HL-60 (cell line): Measurements from ENCODE around the gene SMYD5.

ENCODE experiments used
- POLR2AphosphoS5 ChIP-seq: IDR thresholded peaks from 2 replicates; pipeline ENCODE4 v1.6.1; 2012; ENCODE audit warnings: low read depth
- TF ChIP-seq, protein P1 (sequence below): IDR thresholded peaks from one replicate; pipeline ENCODE4 v1.5.1; 2011; ENCODE audit warnings: low read length, control low read depth, inconsistent platforms; ENCODE audit not compliant: insufficient read depth
- TF ChIP-seq, protein P2 (sequence below): IDR thresholded peaks from 2 replicates; pipeline ENCODE4 v1.6.1; 2012; ENCODE audit warnings: low read depth; ENCODE audit not compliant: insufficient replicate concordance

GRCh38 chr2:73233154-73233931, 19.3 kb downstream of the SMYD5 start, which contains the start of gene PRADC1:
- TF ChIP-seq, protein P1, sequence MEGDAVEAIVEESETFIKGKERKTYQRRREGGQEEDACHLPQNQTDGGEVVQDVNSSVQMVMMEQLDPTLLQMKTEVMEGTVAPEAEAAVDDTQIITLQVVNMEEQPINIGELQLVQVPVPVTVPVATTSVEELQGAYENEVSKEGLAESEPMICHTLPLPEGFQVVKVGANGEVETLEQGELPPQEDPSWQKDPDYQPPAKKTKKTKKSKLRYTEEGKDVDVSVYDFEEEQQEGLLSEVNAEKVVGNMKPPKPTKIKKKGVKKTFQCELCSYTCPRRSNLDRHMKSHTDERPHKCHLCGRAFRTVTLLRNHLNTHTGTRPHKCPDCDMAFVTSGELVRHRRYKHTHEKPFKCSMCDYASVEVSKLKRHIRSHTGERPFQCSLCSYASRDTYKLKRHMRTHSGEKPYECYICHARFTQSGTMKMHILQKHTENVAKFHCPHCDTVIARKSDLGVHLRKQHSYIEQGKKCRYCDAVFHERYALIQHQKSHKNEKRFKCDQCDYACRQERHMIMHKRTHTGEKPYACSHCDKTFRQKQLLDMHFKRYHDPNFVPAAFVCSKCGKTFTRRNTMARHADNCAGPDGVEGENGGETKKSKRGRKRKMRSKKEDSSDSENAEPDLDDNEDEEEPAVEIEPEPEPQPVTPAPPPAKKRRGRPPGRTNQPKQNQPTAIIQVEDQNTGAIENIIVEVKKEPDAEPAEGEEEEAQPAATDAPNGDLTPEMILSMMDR = no peak
- TF ChIP-seq, protein P2, sequence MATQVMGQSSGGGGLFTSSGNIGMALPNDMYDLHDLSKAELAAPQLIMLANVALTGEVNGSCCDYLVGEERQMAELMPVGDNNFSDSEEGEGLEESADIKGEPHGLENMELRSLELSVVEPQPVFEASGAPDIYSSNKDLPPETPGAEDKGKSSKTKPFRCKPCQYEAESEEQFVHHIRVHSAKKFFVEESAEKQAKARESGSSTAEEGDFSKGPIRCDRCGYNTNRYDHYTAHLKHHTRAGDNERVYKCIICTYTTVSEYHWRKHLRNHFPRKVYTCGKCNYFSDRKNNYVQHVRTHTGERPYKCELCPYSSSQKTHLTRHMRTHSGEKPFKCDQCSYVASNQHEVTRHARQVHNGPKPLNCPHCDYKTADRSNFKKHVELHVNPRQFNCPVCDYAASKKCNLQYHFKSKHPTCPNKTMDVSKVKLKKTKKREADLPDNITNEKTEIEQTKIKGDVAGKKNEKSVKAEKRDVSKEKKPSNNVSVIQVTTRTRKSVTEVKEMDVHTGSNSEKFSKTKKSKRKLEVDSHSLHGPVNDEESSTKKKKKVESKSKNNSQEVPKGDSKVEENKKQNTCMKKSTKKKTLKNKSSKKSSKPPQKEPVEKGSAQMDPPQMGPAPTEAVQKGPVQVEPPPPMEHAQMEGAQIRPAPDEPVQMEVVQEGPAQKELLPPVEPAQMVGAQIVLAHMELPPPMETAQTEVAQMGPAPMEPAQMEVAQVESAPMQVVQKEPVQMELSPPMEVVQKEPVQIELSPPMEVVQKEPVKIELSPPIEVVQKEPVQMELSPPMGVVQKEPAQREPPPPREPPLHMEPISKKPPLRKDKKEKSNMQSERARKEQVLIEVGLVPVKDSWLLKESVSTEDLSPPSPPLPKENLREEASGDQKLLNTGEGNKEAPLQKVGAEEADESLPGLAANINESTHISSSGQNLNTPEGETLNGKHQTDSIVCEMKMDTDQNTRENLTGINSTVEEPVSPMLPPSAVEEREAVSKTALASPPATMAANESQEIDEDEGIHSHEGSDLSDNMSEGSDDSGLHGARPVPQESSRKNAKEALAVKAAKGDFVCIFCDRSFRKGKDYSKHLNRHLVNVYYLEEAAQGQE = no peak
- TF ChIP-seq POLR2AphosphoS5 = peak; percentile 45; the same call in 1 of the 2 replicates
